Bone marrow (tissue), 2 donors: ENCODE measurements around the gene LAT.
"Not testable (repeated sequence)": the region's sequence is repeated elsewhere in the genome, so short reads cannot be mapped to it uniquely, and the experiment has no call there.

Experiments
- DNase-seq, 2 donors: peaks; one replicate each; lab custom pipeline; 2025; lab: John Stamatoyannopoulos, UW

LAT gene

GRCh38 chr16:28984619-28985135 lies at the start of gene LAT:
LAT (plus strand) TSS chr16:28985052; CDS start chr16:28985418, 366 bp downstream.
- peak; percentile 70 to 90 for DNase-seq

- no peak for DNase-seq
Observed at GRCh38 chr16:28935346-28935745, 49.5 kb upstream of the LAT start.

- peak; percentile 70 to 85 for DNase-seq
Observed at GRCh38 chr16:28935924-28936783, 48.7 kb upstream of the LAT start.

- DNase-seq: no peak
Observed at GRCh38 chr16:28936784-28937155, 48.1 kb upstream of the LAT start.

- DNase-seq: no peak
Observed at GRCh38 chr16:28937222-28937876, 47.5 kb upstream of the LAT start.

- no peak for DNase-seq
Observed at GRCh38 chr16:28938721-28939120, 46.1 kb upstream of the LAT start.

- DNase-seq: not testable (repeated sequence)
Observed at GRCh38 chr16:28939825-28940224, 45.0 kb upstream of the LAT start.

- DNase-seq: no peak
Observed at GRCh38 chr16:28943281-28943680, 41.6 kb upstream of the LAT start.

- no peak for DNase-seq
Observed at GRCh38 chr16:28946681-28947080, 38.2 kb upstream of the LAT start.

GRCh38 chr16:28950648-28951409 lies 34.0 kb upstream of the LAT start, which contains the start of gene NFATC2IP:
NFATC2IP (plus strand) TSS chr16:28950937; CDS start chr16:28951012, 75 bp downstream.
- DNase-seq: peak; percentile 98 to 100

GRCh38 chr16:28951410-28951943 lies 33.4 kb upstream of the LAT start:
- DNase-seq: no peak

GRCh38 chr16:28958216-28958615 lies 26.6 kb upstream of the LAT start:
- DNase-seq: no peak

- no peak for DNase-seq
Observed at GRCh38 chr16:28958836-28959235, 26.0 kb upstream of the LAT start.

- no peak for DNase-seq
Observed at GRCh38 chr16:28964072-28964471, 20.8 kb upstream of the LAT start.

GRCh38 chr16:28964496-28964895 lies 20.4 kb upstream of the LAT start:
- DNase-seq: no peak

- no peak for DNase-seq
Observed at GRCh38 chr16:28967156-28967555, 17.7 kb upstream of the LAT start.

GRCh38 chr16:28969696-28970095 lies 15.2 kb upstream of the LAT start:
- DNase-seq: not testable (repeated sequence)

GRCh38 chr16:28974007-28974436 lies 10.8 kb upstream of the LAT start:
- peak in 1 of 2 donors; percentile 25 for DNase-seq

GRCh38 chr16:28974437-28975157 lies 10.3 kb upstream of the LAT start, which contains the start of gene SPNS1:
SPNS1 (plus strand) TSS chr16:28974778; CDS start chr16:28975152, 374 bp downstream.
- peak; percentile 81 to 83 for DNase-seq

GRCh38 chr16:28975158-28975599 lies 9.7 kb upstream of the LAT start:
- no peak for DNase-seq
